ENCODE measurements around the gene CEP85L. TPM values are rescaled to one million over a fixed set of nuclear protein-coding genes. Genes with fewer than 3 reads are reported as not detected.

The CEP85L gene
- total and polyA plus RNA-seq, 4 experiments from 2014 or later, result 32.7 to 71.1 (median 50.4) TPM

- H3K4me1 ChIP-seq (ENCODE audit: insufficient read depth, low read length), result peaks cover 53% of the 10 kb centered on the region
- H3K27me3 ChIP-seq (ENCODE audit: insufficient read depth, low read length), result no peaks in the 10 kb centered on the region
- H3K27me3 Mint-ChIP-seq, result no peaks in the 10 kb centered on the region
- ChIA-PET POLR2A (ENCODE audit: partially characterized antibody) (interaction anchor here (0.9 to 4.1 kb wide), 18 partner anchors 14 to 282 kb away, joined by 3 to 86 read pairs (median 6); partner anchors contain the start of genes ASF1A and MCM9), CTCF (ENCODE audit: partially characterized antibody) (interaction anchor here (0.8 to 1.8 kb wide), 7 partner anchors 11 to 157 kb away, joined by 3 to 10 read pairs (median 4); no protein-coding TSS in a partner anchor)
- peaks cover 0 to 3% of the 10 kb centered on the region in 2 donors for H3K36me3 Mint-ChIP-seq
- no peaks in the 10 kb centered on the region for H3K9me3 Mint-ChIP-seq
- H3K9me3 ChIP-seq (ENCODE audit: control insufficient read depth in 1 of 2, low read length in 2 of 2), result no peaks in the 10 kb centered on the region
- H3K27ac Mint-ChIP-seq, result peak overlapping the region; percentile 87 to 99 (median 97)
- H3K27ac ChIP-seq (ENCODE audit: low read depth, low read length), result peak overlapping the region; percentile 91
- H3K36me3 ChIP-seq (ENCODE audit: insufficient read depth, low read length), result no peaks in the 10 kb centered on the region
- H3K4me3 ChIP-seq (ENCODE audit: low read length in 2 of 2), result peak overlapping the region; percentile 37 to 75
- intact Hi-C loops (cut with micrococcal nuclease), result loop anchor here (10.0 kb wide), 2 partner anchors 283 to 423 kb away; partner anchors contain the start of genes FAM184A and MCM9
- H3K4me1 Mint-ChIP-seq, result peaks cover 39 to 62% (median 50%) of the 10 kb centered on the region in 4 donors
- no peak for DNase-seq
- H3K4me3 Mint-ChIP-seq, result peak overlapping the region; percentile 90 to 99 (median 94)
Observed at GRCh38 chr6:118652051-118652615, 742 bp upstream of the CEP85L start.

- Histone ChIP-seq H3K4me3 (ENCODE audit: low read length in 2 of 2) (peak overlapping the region; percentile 18 to 75), H3K27ac (ENCODE audit: low read depth, low read length) (peak overlapping the region; percentile 91), H3K27me3 (ENCODE audit: insufficient read depth, low read length) (no peaks in the 10 kb centered on the region), H3K4me1 (ENCODE audit: insufficient read depth, low read length) (peaks cover 42% of the 10 kb centered on the region), H3K9me3 (ENCODE audit: control insufficient read depth in 1 of 2, low read length in 2 of 2) (no peaks in the 10 kb centered on the region), H3K36me3 (ENCODE audit: insufficient read depth, low read length) (no peaks in the 10 kb centered on the region)
- intact Hi-C loops (cut with micrococcal nuclease), result loop anchor here (1.0 to 10.0 kb wide), 11 partner anchors 10 to 424 kb away; partner anchors contain the start of genes FAM184A and MCM9
- H3K27ac Mint-ChIP-seq, result peak overlapping the region; percentile 87 to 92 (median 89)
- H3K4me3 Mint-ChIP-seq, result peak overlapping the region; percentile 83 to 99 (median 88)
- POLR2A ChIA-PET (ENCODE audit: partially characterized antibody), result interaction anchor here (0.8 to 4.1 kb wide), 28 partner anchors 8 to 284 kb away, joined by 3 to 86 read pairs (median 6); partner anchors contain the start of genes ASF1A and MCM9
- CTCF ChIA-PET (ENCODE audit: partially characterized antibody), result interaction anchor here (1.0 to 1.8 kb wide), 7 partner anchors 10 to 158 kb away, joined by 3 to 10 read pairs (median 4); no protein-coding TSS in a partner anchor
- peaks cover 33 to 55% (median 44%) of the 10 kb centered on the region in 4 donors for H3K4me1 Mint-ChIP-seq
- no peaks in the 10 kb centered on the region for H3K9me3 Mint-ChIP-seq
- peak; percentile 46 to 59 (median 48) for DNase-seq
- H3K36me3 Mint-ChIP-seq, result peaks cover 3 to 5% of the 10 kb centered on the region in 2 donors
- H3K27me3 Mint-ChIP-seq, result no peaks in the 10 kb centered on the region
Observed at GRCh38 chr6:118650582-118651281, 659 bp downstream of the CEP85L start.

- H3K4me1 ChIP-seq (ENCODE audit: insufficient read depth, low read length), result peaks cover 40% of the 10 kb centered on the region
- peak overlapping the region; percentile 91 for H3K27ac ChIP-seq (ENCODE audit: low read depth, low read length)
- peak overlapping the region; percentile 83 to 93 (median 88) for H3K4me3 Mint-ChIP-seq
- H3K36me3 ChIP-seq (ENCODE audit: insufficient read depth, low read length), result no peaks in the 10 kb centered on the region
- POLR2A ChIA-PET (ENCODE audit: partially characterized antibody), result interaction anchor here (0.6 to 4.1 kb wide), 16 partner anchors 7 to 243 kb away, joined by 3 to 86 read pairs (median 6); partner anchors contain the start of gene ASF1A
- H3K4me3 ChIP-seq (ENCODE audit: low read length in 2 of 2), result peak overlapping the region; percentile 18 to 75
- CTCF ChIA-PET (ENCODE audit: partially characterized antibody), result interaction anchor here (0.7 to 1.8 kb wide), 5 partner anchors 11 to 79 kb away, joined by 3 to 10 read pairs (median 3); no protein-coding TSS in a partner anchor
- H3K9me3 ChIP-seq (ENCODE audit: control insufficient read depth in 1 of 2, low read length in 2 of 2), result no peaks in the 10 kb centered on the region
- H3K4me1 Mint-ChIP-seq, result peaks cover 30 to 52% (median 41%) of the 10 kb centered on the region in 4 donors
- DNase-seq, result no peak
- H3K27me3 ChIP-seq (ENCODE audit: insufficient read depth, low read length), result no peaks in the 10 kb centered on the region
- no peaks in the 10 kb centered on the region for H3K9me3 Mint-ChIP-seq
- intact Hi-C loops (cut with micrococcal nuclease), result loop anchor here (2.0 to 10.0 kb wide), 6 partner anchors 15 to 425 kb away; partner anchors contain the start of genes FAM184A and MCM9
- peaks cover 3 to 8% of the 10 kb centered on the region in 2 donors for H3K36me3 Mint-ChIP-seq
- peak overlapping the region; percentile 77 to 92 (median 87) for H3K27ac Mint-ChIP-seq
- no peaks in the 10 kb centered on the region for H3K27me3 Mint-ChIP-seq
Observed at GRCh38 chr6:118649918-118650581, 1.3 kb downstream of the CEP85L start.

GRCh38 chr6:118648866-118649554 is 2.4 kb downstream of the CEP85L start:
- no peak for DNase-seq
- CTCF ChIA-PET (ENCODE audit: partially characterized antibody), result interaction anchor here (0.7 to 1.4 kb wide), 3 partner anchors 61 to 80 kb away, joined by 3 to 4 read pairs (median 3); no protein-coding TSS in a partner anchor
- H3K36me3 Mint-ChIP-seq, result peaks cover 3 to 9% of the 10 kb centered on the region in 2 donors
- H3K9me3 Mint-ChIP-seq, result no peaks in the 10 kb centered on the region
- POLR2A ChIA-PET (ENCODE audit: partially characterized antibody), result interaction anchor here (0.6 to 4.1 kb wide), 4 partner anchors 13 to 62 kb away, joined by 3 to 86 read pairs (median 4); no protein-coding TSS in a partner anchor
- peak overlapping the region in 4 of 7 donors; percentile 4 to 89 (median 72) for H3K27ac Mint-ChIP-seq
- Histone ChIP-seq H3K36me3 (ENCODE audit: insufficient read depth, low read length) (no peaks in the 10 kb centered on the region), H3K27ac (ENCODE audit: low read depth, low read length) (no peak overlapping the region), H3K4me1 (ENCODE audit: insufficient read depth, low read length) (peaks cover 43% of the 10 kb centered on the region), H3K27me3 (ENCODE audit: insufficient read depth, low read length) (no peaks in the 10 kb centered on the region), H3K4me3 (ENCODE audit: low read length in 2 of 2) (no peak overlapping the region), H3K9me3 (ENCODE audit: control insufficient read depth in 1 of 2, low read length in 2 of 2) (no peaks in the 10 kb centered on the region)
- intact Hi-C loops (cut with micrococcal nuclease), result no loop called here
- peak overlapping the region; percentile 83 to 93 (median 88) for H3K4me3 Mint-ChIP-seq
- H3K27me3 Mint-ChIP-seq, result no peaks in the 10 kb centered on the region
- H3K4me1 Mint-ChIP-seq, result peaks cover 39 to 55% (median 47%) of the 10 kb centered on the region in 4 donors

DNA sequence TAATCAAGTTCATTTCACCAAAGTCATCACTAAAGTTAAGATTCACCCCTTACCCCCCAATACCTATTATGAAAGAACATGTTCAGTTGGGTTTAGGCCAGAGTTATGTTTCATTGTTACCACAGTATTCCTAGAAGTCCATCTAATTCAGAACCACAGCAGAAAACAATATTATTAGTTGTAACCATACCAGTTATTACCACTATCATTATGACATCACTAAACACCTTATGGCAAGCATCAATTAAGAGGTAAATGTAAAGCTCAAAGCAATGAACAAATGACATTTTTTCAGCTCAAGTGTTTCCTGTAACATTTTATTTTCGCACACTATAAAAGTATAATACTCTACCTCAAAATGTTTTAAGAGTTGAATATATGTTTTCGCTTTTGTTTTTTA is 4.4 kb downstream of the CEP85L start:
- no peaks in the 10 kb centered on the region for H3K27me3 ChIP-seq (ENCODE audit: insufficient read depth, low read length)
- ChIA-PET CTCF (ENCODE audit: partially characterized antibody) (no interaction called here), POLR2A (ENCODE audit: partially characterized antibody) (interaction anchor here (1.6 kb wide), 1 partner anchor 62 kb away, joined by 6 read pairs; no protein-coding TSS in a partner anchor)
- no peak for DNase-seq
- H3K27me3 Mint-ChIP-seq, result no peaks in the 10 kb centered on the region
- no peak overlapping the region for H3K27ac ChIP-seq (ENCODE audit: low read depth, low read length)
- no peaks in the 10 kb centered on the region for H3K9me3 Mint-ChIP-seq
- peaks cover 42 to 51% (median 45%) of the 10 kb centered on the region in 4 donors for H3K4me1 Mint-ChIP-seq
- H3K9me3 ChIP-seq (ENCODE audit: control insufficient read depth in 1 of 2, low read length in 2 of 2), result no peaks in the 10 kb centered on the region
- peaks cover 42% of the 10 kb centered on the region for H3K4me1 ChIP-seq (ENCODE audit: insufficient read depth, low read length)
- peak overlapping the region in 1 of 7 donors; percentile 23 for H3K27ac Mint-ChIP-seq
- intact Hi-C loops (cut with micrococcal nuclease), result no loop called here
- H3K4me3 ChIP-seq (ENCODE audit: low read length in 2 of 2), result no peak overlapping the region
- peaks cover 3 to 9% of the 10 kb centered on the region in 2 donors for H3K36me3 Mint-ChIP-seq
- peak overlapping the region in 1 of 8 donors; percentile 2 for H3K4me3 Mint-ChIP-seq
- no peaks in the 10 kb centered on the region for H3K36me3 ChIP-seq (ENCODE audit: insufficient read depth, low read length)

GRCh38 chr6:118645395-118645794 is 6.0 kb downstream of the CEP85L start:
- no peaks in the 10 kb centered on the region for H3K9me3 ChIP-seq (ENCODE audit: control insufficient read depth in 1 of 2, low read length in 2 of 2)
- intact Hi-C loops (cut with micrococcal nuclease), result no loop called here
- H3K4me1 Mint-ChIP-seq, result peaks cover 47 to 59% (median 52%) of the 10 kb centered on the region in 4 donors
- peaks cover 0 to 9% of the 10 kb centered on the region in 2 donors for H3K36me3 Mint-ChIP-seq
- peak overlapping the region in 5 of 7 donors; percentile 7 to 83 (median 23) for H3K27ac Mint-ChIP-seq
- H3K27ac ChIP-seq (ENCODE audit: low read depth, low read length), result no peak overlapping the region
- ChIA-PET CTCF (ENCODE audit: partially characterized antibody) (interaction anchor here (1.1 kb wide), 1 partner anchor 39 kb away, joined by 3 read pairs; no protein-coding TSS in a partner anchor), POLR2A (ENCODE audit: partially characterized antibody) (interaction anchor here (0.8 kb wide), 1 partner anchor 64 kb away, joined by 3 read pairs; no protein-coding TSS in a partner anchor)
- H3K4me3 Mint-ChIP-seq, result peak overlapping the region in 3 of 8 donors; percentile 37 to 60 (median 38)
- H3K4me3 ChIP-seq (ENCODE audit: low read length in 2 of 2), result no peak overlapping the region
- H3K9me3 Mint-ChIP-seq, result no peaks in the 10 kb centered on the region
- no peaks in the 10 kb centered on the region for H3K36me3 ChIP-seq (ENCODE audit: insufficient read depth, low read length)
- no peak for DNase-seq
- no peaks in the 10 kb centered on the region for H3K27me3 Mint-ChIP-seq
- H3K4me1 ChIP-seq (ENCODE audit: insufficient read depth, low read length), result peaks cover 39% of the 10 kb centered on the region
- no peaks in the 10 kb centered on the region for H3K27me3 ChIP-seq (ENCODE audit: insufficient read depth, low read length)
